Upper lobe of left lung (tissue), 4 donors: ENCODE measurements around the gene MED22.

ENCODE experiments used
- CTCF ChIP-seq, 6 experiments: fragments of 450-650 bp in 4 of 6; fragments of 200-600 bp in 2 of 6; sonication (generic) in 2 of 6; IDR thresholded peaks; one replicate each; pipeline ENCODE4 v1.5.1; 2016 to 2019; ENCODE audit warnings: antibody characterized with exemption in 6 of 6
- POLR2A ChIP-seq, 4 donors: fragments of 450-650 bp; IDR thresholded peaks; one replicate each; pipeline ENCODE4 v1.5.1; 2016 to 2017; ENCODE audit warnings: antibody characterized with exemption in 4 of 4, mild to moderate bottlenecking in 2 of 4
- POLR2AphosphoS5 ChIP-seq, 2 donors: sonication (generic); formaldehyde crosslinking; IDR thresholded peaks; one replicate each; pipeline ENCODE4 v1.5.1; 2017; ENCODE audit warnings: antibody characterized with exemption in 2 of 2

GRCh38 chr9:133378408-133378962 is 30.6 kb upstream of the MED22 start:
- TF ChIP-seq CTCF (IDR thresholded peaks at IDR 0.05) = no peak
- no peak for TF ChIP-seq POLR2AphosphoS5 (IDR thresholded peaks at IDR 0.05)
- no peak for TF ChIP-seq POLR2A (IDR thresholded peaks at IDR 0.05)
